Hematopoietic multipotent progenitor cell treated with erythropoietin and hydrocortisone succinate and interleukin-3 and kit ligand, for 17 days (in vitro differentiated cells): Measurements from ENCODE around the gene CASKIN2.
"Not testable (repeated sequence)": the region's sequence is repeated elsewhere in the genome, so short reads cannot be mapped to it uniquely, and the experiment has no call there.

Source experiments
- DNase-seq: peaks from one replicate; pipeline ENCODE4 v3.0.0-alpha.2; 2015; ENCODE audit warnings: low spot score

The CASKIN2 gene

DNA sequence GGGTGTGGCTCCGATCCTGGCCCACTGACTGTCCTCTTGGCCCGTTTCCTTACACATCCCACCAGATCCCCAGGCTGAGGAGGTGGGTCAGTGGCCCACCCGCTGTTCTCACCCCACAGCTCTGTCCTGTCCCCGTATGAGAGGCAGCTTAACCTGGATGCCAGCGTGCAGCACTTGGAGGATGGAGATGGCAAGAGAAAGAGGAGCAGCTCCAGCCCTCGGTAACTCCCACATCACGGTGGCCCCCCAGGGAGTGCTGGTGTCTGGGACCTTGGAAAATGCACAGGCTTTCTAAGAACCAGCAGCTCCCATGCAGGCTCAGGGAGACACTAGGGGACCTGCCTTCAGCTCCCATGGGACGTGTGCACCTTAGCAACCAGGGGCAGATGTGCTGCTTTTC lies 6.0 kb upstream of the CASKIN2 start:
- DNase-seq, result no peak

DNA sequence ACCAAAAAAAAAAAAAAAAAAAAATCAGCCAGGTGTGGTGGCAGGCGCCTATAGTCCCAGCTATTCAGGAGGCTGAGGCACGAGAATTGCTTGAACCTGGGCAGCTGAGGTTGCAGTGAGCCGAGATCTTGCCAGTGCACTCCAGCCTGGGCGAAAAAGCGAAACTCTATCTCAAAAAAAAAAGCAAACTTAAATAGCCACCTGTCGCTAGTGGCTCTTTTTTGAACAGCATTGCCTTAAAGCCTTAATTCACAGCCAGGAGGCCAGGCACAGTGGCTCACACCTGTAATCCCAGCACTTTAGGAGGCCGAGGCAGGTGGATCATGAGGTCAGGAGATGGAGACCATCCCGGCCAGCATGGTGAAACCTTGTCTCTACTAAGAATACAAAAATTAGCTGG lies 5.1 kb upstream of the CASKIN2 start:
- not testable (repeated sequence) for DNase-seq

DNA sequence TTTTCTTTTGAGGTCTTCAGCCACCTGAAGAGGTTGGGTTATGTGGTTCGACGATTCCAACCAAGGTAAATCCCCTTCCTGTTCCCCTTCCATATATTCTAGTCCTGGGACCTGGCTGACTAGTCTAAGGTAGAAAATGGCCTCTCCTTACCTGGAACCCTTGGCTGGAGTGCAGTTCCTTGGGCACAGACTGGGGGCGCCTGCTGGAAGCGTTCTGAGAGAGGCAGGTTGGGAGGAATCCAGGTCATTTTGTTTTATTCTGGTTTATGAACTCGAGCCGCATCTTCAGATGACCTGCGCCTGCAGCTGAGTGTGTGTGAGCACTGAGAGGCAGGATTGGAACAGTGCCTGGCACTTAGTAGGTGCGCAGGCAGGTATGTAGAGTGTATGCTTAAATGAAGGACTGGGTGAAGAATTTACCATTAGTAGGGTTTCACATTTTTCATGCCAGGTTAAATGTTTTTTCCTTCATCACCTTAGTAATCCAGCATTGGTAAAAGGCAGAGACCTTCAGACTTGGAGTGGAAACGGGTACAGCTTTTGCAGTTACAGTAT lies 3.7 kb upstream of the CASKIN2 start:
- no peak for DNase-seq

DNA sequence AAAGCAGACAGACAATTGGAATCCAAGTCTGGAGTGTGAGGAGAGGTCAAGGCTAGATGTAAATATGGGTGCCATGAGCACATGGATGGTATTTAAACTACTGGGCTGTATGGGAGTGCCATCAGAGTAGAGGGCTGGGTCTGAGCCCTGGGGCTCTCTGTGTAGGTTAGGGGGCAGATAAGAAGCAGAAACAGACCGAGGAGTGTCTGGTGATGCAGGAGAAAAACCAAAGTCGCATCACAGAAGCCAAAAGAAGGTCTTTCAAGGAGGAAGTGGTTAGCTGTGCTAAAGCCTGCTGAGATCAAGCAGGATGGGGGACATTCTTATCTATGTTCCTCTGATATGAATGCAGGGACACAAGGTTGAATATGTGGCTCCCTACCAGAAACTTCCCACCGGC lies 2.9 kb upstream of the CASKIN2 start:
- DNase-seq, result no peak

DNA sequence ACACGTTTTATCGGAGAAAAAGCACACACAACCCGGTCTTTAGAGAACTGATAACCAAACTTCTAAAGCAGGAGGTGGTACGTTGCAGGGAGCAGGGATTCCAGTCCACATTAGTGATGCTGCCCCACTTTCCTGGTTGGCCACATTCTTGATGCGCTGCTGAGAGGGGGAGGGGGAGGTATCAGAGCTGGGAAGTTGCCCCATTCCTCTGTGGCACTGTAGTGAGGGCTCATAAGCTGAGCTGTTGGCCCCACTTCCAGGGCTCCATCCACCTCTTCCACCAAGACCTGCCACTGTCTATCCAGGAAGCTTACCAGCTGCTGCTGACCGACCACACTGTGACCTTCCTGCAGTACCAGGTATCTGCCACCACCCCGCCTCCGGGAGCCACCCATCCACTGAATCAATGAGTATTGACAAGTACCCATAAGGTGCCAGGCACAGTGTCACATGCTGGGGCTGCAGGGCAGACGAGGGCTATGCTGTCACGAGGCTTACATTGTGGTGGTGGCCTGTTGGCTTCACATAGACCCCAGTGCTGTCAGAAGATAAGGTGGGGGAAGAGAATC lies 2.0 kb upstream of the CASKIN2 start:
- DNase-seq, result no peak

DNA sequence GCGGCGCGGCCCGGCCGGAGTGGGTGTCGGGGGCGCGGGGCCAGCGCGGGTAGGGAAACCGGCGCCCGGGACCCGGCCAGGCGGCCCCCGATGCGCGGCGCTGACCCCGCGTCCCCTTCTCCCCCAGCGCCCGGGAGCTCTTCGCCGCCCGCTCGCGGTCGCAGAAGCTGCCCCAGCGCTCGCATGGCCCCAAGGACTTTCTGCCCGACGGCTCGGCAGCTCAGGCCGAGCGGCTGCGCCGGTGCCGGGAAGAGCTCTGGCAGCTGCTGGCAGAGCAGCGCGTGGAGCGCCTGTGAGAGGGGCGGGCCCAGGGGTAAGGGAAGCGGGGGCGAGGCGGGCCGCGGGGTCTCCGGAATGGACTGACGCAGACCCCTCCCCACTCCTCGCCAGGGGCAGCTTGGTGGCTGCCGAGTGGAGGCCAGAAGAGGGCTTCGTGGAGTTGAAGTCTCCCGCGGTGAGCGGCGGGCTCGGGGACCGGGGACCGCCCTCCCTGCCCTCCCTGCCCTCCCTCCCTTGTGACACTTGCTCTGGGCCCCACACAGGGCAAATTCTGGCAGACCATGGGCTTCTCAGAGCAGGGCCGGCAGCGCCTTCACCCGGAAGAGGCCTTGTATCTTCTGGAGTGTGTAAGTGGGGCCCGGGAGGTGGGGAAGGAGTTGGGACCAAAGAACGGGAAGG lies 1.4 kb upstream of the CASKIN2 start:
- DNase-seq, result no peak

DNA sequence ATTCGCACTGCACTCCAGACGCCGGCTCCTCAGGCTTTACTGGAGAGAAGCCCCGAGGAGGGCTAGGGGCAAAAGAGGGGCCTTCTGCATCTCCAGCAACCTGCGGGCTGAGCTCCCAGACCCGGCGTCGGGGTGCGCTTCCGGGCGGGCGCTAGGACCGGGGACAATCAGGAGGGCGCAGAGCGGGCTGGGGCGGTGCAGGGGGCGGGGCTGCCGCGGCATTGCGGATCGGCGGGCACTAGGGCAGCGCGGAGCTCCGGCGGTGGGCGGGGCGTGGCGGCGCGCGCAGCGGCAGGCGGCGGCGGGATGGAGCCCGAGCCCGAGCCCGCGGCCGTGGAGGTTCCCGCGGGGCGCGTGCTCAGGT lies 900 bp upstream of the CASKIN2 start, which contains the start of gene TSEN54:
Gene TSEN54, plus strand, starts transcription at position 274 of the 364 bp plus-strand sequence. Its CDS starts 33 bp downstream, at position 307.
- peak; percentile 77 for DNase-seq

DNA sequence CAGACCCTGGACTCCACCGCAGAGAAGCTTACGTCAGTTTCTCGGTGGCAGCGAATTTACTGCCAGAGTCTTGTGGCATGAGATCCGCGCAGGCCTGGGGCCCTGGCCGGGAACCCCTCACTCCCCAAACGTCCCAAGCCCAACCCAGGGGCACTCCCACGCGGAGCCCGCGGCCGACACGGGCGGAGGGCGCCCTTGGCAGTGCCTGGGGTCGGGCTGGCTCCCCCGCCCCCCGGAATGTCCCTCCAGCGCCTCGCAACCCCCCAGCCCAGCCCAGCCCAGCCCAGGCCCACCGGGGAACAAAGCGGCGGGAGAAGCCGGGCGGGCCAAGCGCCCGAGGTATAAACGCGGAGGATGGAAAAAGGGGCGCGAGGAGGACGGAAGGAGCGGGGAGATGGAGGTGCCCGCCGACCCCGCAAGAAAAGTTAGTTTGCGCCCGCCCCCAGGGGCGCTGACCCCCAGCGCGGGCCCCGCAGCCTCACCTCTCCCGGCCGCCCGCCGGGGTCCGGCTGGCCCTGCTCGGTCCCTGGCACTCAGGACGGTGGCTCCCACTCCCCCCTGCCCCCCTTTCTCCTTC lies 330 bp downstream of the CASKIN2 start:
- DNase-seq, result no peak

DNA sequence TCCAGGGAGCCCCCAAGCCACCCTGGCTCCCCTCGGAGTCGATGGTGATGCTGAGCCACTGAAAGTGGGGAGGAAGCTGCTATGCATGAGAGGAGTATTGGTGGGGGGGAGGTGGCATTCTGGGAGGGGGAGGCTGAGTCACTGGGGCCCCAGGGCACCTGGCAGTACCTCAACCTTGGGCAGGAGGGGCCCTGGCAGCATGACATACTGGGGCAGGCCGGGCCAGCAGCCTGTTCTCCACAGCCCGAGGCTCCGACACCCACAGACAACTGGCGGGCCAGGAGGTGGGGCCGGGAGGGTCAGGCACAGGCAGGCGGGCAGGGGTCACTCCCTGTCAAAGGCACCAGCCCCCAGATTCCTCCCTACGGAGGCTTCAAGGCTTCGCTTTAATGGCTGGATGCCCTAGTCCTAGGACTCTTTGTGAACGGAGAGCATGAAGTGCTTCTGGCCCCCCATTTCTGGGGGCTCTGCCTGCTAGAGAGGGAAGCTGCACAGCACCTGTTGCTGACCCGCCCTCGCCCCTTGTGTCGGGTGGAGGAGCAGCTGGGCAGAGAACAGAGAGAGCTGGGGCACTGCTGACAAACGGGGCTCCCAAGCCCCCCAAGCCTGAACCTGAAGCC lies 928 bp downstream of the CASKIN2 start:
- DNase-seq, result no peak

DNA sequence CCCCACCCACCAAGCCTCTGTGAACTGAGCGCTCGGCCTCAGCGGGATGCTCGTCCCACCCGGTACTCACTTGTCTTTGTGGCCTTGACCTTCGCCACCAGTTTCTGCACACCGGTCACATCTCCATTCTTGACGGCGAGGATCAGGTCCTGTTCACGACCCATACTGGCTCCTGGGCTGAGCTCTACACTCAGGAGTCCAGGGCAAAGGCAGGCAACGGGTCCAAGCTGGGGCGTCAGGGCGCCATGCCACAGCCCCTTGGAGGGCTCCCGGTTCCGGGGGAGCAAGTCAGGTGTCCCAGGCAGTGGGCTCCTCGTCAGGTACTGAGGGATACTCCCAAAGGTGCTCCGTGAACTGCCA lies 1.7 kb downstream of the CASKIN2 start:
- DNase-seq, result no peak

DNA sequence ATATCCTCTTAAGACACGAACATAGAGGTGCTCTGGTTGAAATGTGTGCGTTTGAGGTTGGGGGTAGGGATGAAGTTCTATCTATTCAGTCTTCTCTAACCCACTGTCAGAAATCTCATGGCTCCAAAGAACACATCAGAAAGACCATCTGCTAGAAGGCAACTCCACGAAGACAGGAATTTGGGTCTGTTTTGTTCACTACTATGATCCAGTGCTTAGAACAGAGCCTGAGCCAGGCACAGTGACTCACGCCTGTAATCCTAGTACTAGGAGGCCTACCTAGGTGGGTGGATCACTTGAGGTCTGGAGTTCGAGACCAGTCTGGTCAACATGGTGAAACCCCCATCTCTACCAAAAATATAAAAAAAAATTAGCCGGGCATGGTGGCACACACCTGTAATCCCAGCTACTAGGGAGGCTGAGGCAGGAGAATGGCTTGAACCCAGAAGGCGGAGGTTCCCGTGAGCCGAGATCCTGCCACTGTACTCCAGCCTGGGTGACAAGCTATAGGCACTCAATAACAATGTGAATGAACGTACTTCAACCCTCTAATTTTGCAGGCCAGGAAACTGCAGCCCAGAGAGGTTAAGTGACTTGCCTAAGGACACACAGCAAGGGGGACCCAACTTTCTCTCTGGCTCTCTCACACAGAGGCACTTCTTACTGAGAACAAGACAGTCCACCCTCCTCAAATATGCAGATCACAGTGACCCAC lies 2.3 kb downstream of the CASKIN2 start:
- DNase-seq, result no peak

DNA sequence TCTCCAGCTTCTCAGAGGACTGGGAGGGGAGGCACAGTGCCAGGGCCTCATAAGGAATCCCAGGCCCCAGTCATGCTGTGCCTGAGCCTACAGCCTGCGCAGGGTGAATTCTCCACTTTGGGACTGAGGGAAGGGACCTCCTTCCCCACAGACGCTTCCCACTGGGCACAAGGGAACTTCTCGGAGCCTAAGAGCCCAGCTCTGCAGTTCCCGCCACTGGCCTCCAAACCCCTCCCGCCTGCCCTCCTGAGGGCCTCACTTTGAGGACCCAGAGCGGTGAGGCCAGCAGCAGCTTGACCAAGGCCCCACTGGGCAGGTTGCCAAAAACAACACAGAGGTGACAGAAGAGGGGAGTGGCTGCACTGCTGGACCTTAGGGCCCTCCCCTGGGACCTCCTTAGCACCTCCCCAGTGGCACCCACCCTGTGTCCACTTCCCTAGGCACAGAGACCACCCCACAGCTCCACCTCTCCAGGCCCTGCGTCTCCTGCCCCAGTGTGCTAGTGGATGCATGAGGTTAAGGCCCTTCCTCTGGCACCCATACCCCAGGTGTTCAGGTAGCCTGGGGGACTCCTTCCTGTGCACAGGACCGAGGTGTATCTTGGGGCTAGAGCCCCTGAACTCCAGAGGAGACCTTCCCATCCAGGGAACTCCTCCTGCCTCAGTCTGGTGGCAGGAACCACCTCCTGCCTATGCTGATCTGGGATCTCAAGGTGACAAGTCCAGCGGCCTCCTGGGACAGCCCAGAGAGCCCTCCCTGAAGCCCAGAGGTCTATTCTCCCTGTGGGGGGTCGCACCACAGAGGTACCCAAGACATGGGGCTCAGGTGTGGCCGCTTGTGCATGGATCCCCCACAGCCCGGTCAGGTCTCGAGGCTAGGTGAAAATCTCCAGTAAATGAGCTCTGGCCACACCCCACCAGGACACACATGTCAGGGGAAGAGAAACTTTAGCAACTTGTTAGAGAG lies 3.4 kb downstream of the CASKIN2 start:
- DNase-seq, result no peak

DNA sequence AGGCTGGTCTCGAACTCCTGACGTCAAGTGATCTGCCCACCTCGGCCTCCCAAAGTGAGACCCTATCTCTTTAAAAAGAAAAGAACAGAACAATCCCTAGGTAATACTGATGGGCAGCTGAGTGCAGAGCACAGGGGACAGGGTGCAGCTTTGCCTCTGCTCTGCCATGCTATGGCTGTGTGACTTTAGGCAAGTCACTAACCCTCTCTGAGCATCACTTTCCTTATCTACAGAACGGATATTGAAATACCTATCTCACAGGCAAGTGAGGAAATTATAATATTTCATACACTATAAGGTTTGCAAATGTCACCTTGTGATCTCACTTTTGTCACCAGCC lies 4.1 kb downstream of the CASKIN2 start:
- no peak for DNase-seq

DNA sequence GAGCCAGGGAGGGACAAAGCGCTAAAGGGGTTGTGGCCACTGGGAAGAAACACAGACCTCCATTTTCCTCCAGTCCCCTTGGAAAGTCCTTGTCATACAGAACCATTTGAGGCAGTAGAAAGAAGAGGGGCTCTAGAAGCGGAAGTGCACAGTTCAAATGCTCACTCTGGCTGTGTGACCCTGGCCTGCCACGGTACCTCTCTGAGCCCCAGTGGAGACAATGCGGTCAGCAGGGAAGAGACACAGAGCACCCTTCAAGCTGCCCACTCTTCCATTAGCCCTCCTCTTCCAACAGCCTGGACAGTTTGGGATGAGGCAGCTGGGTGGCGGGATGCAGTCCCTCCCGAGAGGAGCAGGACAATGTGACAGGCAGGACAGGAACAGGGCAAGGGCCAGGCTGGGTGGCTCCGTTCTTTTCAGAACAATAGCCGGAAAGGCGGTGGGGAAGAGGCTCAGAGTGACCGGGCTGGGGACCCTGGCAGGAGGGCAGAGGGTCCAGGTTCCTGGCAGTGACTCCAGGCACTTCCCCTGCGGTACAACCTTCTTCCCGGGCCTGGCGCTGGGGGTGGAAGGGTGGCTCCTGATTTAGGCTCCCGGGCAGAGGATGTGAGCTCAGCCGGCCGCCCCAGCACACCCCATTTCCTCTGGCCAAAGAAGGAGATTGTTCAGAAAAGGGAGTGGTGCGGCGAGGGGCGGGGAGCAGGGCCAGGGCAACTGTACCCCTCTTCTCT lies 5.6 kb downstream of the CASKIN2 start:
- DNase-seq, result no peak

DNA sequence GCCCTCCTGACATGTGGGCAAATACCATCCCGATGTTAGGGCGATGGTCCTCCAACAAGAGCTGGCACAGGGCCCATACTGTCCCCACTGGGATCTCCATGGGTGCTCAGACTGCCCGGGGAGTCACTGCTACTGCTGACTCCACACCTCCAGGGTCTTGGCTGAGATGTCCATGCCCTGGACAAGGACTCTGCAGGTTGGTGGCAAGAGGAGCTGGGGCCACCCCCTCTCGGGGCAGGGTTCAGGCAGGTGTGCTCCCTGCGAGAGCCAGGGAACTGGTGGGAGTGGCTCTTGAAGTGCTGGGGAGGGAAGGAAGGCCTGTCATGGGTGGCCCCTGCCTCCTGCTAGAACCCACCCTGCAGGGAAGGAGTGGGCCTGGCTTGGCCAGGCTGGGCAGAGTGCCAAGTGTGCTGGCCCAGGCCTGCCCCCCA lies 6.4 kb downstream of the CASKIN2 start:
- DNase-seq, result no peak

DNA sequence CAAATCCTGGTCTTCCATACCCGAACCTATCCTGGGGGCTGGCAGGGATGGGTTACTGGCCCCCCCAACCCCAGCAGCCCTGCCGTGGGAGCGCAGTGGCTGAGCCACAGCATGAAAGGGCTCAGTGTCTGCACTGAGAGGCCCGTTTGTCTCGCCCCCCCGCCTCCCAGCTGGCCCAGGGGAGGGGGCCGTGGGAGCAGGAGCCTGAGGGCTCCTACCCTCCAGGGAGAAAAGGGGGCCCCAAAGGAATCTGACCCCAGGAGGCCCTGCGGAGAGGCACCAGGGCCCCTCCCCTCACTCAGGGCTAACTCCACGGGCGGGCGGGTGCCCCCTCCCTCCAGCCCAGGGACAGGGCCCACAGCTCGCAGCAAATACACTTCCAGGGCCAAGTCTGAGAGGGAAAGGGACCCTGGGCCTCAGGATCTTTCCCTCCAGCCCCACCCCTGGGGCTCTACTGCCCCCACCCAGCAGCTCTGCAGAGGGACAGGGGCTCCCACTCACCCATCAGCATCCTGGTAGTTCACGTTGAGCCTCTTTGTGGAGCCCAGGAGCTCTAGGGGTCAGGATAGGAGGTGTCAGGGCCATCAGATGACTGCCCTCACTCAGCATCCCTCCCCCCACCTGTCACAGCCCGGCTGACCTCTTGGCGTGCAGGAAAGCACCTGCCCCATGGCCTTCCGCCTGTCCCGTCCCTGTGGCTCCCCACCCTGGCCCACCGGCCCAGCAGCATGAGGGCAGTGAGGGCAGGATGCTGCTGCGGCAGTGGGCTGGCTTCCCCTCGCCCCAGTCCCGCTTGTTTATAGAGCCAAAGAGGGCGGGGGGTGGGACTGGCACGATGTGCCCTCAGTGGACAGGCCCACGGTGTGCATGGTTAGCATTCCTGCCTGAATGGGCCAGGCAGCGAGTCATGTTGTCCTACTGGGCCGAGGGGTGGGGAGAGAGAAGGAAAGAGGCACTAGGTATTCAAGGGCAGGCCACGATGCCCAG lies 7.3 kb downstream of the CASKIN2 start:
- no peak for DNase-seq

DNA sequence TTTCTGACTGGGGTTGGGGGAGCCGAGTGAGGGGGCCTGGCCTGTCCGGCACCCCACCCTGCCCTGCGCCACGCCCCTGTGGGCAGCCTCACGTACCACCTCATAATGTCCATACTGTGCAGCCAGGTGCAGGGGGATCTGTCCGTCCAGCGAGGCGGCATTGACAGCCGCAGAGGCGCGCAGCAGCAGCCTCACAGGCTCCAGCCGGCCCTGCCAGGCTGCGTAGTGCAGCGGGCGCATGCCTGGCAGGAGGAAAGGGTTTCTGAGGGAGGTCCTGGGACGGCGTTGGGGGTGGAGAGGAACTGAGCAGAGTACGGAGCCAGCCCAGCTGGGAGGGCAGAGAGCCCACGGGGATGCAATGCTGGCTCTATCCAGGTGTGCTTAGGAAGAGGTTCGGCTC lies 8.4 kb downstream of the CASKIN2 start:
- DNase-seq, result no peak

DNA sequence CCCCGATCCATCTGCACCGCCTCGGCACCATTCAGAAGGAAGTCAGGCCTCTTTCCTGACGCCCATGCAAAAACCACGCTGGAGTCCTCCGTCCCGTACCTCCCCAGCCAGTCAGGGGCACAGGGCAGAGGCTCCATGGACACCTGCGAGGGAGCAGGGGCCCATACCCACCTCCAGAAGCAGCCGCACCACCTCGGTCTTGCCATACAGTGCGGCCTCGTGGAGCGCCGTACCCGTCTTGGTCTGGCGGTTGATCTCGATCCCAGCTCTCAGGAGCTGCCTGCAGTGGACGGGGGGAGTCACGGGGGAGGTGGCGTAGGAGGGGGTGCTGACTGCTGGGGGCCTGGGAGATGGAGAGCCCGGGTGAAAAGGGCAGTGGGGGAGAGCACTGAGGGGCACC lies 9.2 kb downstream of the CASKIN2 start:
- DNase-seq, result no peak

DNA sequence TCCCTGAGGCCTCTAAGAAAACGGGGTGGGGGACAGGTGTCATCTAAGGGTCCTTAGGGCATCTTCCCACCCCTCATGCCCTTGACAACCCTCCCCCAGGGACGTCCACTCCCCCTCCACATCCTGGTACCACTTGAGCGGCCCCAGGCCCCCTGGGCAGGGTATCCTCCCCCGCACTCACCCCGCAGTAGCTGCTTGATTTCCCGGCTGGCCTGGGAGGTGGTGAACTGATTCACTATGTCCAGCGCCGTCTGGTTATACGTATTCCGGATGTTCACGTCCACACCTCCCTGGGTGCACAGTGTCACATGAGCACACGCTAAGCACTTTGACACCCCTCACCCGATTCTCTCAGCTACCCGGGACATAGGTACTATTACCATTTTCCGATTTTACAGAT lies 9.7 kb downstream of the CASKIN2 start:
- DNase-seq, result no peak

DNA sequence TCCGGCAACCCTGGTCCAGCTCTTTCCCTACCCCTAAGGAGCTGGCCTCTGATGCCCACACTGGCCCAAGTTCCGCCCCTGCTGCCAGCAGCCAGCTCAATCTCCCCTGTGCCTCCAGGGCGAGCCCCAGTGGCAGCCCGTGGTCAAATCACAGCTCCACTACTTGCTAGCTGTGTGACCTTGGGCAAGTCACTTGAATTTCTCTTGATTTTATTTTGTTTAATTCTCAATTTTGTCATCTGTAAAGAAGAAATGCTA lies 10.3 kb downstream of the CASKIN2 start:
- DNase-seq, result no peak
